DOHH2 (cell line): ENCODE data around the gene PPP1R14B.

ENCODE experiments used
- EZH2phosphoT487 ChIP-seq: fragments of 200-600 bp; sonication (generic); IDR thresholded peaks from 2 replicates; pipeline ENCODE4 v1.6.1; 2017; ENCODE audit warnings: borderline replicate concordance, mild to moderate bottlenecking, antibody characterized with exemption, low read length, moderate library complexity, mixed read lengths
- TF ChIP-seq, protein P1 (sequence below): fragments of 200-600 bp; sonication (generic); IDR thresholded peaks from one replicate; pipeline ENCODE4 v1.5.1; 2014; ENCODE audit warnings: antibody characterized with exemption, mild to moderate bottlenecking, low read depth, low read length; ENCODE audit not compliant: poor library complexity, severe bottlenecking

DNA sequence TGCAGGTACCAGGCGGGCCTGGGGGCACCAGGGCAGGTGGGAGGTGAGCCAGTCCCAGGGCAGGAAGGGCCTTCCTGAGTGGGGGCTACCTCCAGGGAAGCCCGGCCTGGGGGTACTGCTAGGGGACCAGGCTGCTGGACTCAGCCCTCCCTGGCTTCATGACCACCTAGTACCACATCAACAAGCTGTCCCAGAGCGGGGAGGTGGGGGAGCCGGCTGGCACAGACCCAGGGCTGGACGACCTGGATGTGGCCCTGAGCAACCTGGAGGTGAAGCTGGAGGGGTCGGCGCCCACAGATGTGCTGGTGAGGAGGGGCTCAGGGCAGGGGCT, 27.4 kb downstream of the PPP1R14B start:
- TF ChIP-seq, protein P1, sequence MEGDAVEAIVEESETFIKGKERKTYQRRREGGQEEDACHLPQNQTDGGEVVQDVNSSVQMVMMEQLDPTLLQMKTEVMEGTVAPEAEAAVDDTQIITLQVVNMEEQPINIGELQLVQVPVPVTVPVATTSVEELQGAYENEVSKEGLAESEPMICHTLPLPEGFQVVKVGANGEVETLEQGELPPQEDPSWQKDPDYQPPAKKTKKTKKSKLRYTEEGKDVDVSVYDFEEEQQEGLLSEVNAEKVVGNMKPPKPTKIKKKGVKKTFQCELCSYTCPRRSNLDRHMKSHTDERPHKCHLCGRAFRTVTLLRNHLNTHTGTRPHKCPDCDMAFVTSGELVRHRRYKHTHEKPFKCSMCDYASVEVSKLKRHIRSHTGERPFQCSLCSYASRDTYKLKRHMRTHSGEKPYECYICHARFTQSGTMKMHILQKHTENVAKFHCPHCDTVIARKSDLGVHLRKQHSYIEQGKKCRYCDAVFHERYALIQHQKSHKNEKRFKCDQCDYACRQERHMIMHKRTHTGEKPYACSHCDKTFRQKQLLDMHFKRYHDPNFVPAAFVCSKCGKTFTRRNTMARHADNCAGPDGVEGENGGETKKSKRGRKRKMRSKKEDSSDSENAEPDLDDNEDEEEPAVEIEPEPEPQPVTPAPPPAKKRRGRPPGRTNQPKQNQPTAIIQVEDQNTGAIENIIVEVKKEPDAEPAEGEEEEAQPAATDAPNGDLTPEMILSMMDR, result no peak
- no peak for TF ChIP-seq EZH2phosphoT487
